GM10266 (cell line): ENCODE measurements around the gene MTOR.

Experiments
- DNase-seq: peaks from one replicate; pipeline ENCODE4 v3.0.0; 2012; ENCODE audit errors: extremely low spot score
- CTCF ChIP-seq: IDR thresholded peaks from 2 replicates; pipeline ENCODE4 v1.5.1; 2012; ENCODE audit warnings: mild to moderate bottlenecking, low read depth; ENCODE audit not compliant: control insufficient read depth, insufficient read depth; ENCODE audit errors: missing control alignments

The MTOR gene

GRCh38 chr1:11197359-11197758 is 65.0 kb downstream of the MTOR start:
- no peak for TF ChIP-seq CTCF
- DNase-seq, result no peak

DNA sequence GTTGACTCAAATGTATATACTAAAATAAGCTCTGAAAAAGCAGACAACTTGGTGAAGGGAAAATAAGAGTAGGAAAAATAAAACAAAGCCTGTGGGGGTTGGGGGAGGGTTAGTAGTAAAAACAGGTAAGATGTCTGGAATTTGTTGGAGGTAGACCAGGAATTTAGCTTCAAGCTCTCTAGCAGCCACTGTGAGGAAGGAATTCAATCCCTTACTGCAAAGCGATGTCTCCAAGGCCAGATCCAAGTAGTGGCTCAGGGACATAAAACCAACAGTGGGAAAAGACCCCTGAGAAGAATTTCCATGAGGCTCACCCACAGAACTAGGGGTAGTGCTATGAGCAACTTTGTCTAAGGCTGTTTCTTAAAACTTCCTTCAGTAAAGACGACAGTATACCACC is 65.4 kb downstream of the MTOR start:
- no peak for DNase-seq
- no peak for TF ChIP-seq CTCF

- no peak for TF ChIP-seq CTCF
- DNase-seq, result no peak
Observed at GRCh38 chr1:11194407-11195176, 67.8 kb downstream of the MTOR start.

- TF ChIP-seq CTCF, result no peak
- no peak for DNase-seq
Observed at GRCh38 chr1:11193376-11193775, 69.0 kb downstream of the MTOR start.

- no peak for DNase-seq
- TF ChIP-seq CTCF, result no peak
Observed at GRCh38 chr1:11188858-11189451, 73.4 kb downstream of the MTOR start, which contains the start of gene ANGPTL7. TSS of gene ANGPTL7 (plus strand) at chr1:11189355. CDS start at chr1:11189580, 225 bp downstream.

- TF ChIP-seq CTCF, result no peak
- no peak for DNase-seq
Observed at GRCh38 chr1:11188381-11188780, 74.0 kb downstream of the MTOR start.

DNA sequence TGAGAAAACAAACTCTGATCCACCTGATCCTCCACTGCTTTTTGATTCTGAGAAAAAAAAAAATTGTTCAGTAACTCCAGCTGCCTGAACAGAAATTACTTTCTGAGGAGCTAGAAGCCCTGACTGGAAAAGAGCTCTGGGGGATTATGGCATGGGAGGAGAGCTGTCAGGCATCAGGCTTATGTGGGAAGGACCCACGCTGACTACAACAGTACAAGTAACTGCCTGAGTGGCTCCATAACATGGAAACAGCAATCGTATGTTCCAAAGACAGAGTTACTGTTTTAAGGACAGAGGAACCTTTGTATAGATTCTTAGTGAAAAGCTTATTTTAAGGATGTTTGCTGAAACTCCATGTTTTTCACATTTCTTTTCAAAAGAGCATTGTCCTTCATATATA is 74.4 kb downstream of the MTOR start:
- no peak for TF ChIP-seq CTCF
- no peak for DNase-seq
